A673 (cell line): ENCODE measurements around the gene HID1.

Experiments used
- EZH2 ChIP-seq: fragments of 200-600 bp; sonication (generic); IDR thresholded peaks from 2 replicates; pipeline ENCODE4 v1.6.1; 2017; ENCODE audit warnings: borderline replicate concordance, low read depth, mild to moderate bottlenecking, mixed read lengths, antibody characterized with exemption, low read length; ENCODE audit not compliant: poor library complexity, severe bottlenecking
- TF ChIP-seq, protein P1 (sequence below): fragments of 300-800, 200-600 bp; sonication (generic); conservative IDR thresholded peaks from 2 replicates; pipeline ENCODE4 v1.5.1; 2017; ENCODE audit warnings: low read depth, mild to moderate bottlenecking, antibody characterized with exemption, low read length, moderate library complexity, mixed read lengths

DNA sequence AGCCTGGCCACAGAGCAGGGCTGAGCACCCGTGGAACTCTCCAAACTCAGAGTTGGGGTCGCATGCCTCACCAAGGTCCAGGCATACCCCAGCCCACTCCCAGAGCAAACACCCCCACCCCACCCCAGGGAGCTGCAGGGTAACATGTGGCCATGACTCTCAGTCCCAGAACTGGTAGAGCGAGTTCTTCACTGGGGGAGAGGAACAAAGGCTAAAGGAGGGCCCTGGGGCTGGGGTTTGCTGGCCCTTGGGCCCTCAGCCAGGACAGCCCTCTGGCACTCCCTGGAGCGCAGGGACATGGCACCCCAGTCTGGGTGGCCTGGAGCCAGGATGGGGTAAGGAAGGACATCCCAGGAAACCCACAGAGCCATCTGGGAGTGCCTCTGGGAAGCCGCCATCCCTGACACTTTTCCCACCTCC, 4.2 kb downstream of the HID1 start:
- TF ChIP-seq, protein P1, sequence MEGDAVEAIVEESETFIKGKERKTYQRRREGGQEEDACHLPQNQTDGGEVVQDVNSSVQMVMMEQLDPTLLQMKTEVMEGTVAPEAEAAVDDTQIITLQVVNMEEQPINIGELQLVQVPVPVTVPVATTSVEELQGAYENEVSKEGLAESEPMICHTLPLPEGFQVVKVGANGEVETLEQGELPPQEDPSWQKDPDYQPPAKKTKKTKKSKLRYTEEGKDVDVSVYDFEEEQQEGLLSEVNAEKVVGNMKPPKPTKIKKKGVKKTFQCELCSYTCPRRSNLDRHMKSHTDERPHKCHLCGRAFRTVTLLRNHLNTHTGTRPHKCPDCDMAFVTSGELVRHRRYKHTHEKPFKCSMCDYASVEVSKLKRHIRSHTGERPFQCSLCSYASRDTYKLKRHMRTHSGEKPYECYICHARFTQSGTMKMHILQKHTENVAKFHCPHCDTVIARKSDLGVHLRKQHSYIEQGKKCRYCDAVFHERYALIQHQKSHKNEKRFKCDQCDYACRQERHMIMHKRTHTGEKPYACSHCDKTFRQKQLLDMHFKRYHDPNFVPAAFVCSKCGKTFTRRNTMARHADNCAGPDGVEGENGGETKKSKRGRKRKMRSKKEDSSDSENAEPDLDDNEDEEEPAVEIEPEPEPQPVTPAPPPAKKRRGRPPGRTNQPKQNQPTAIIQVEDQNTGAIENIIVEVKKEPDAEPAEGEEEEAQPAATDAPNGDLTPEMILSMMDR, result no peak
- no peak for TF ChIP-seq EZH2
